Heart left ventricle (tissue), 16 donors: ENCODE measurements around the gene ZNF593OS. TPM values are rescaled to one million over a fixed set of nuclear protein-coding genes. Genes with fewer than 3 reads are reported as not detected.
A peak's percentile ranks its signal among the peaks of the same experiment; 100 is the strongest.

Experiments
- ATAC-seq, 4 donors: fragments of 200-7000 bp; cut with Tn5 transposase; one replicate each; pipeline ENCODE4 v1.9.1; 2020 to 2022; ENCODE audit warnings: moderate library complexity in 4 of 4, mild to moderate bottlenecking in 3 of 4, moderate number of reproducible peaks in 1 of 4
- DNase-seq, 5 donors: peaks; one replicate each; pipeline ENCODE4 v3.0.0-alpha.2; 2020
- H3K27ac ChIP-seq, 12 donors: fragments of 200-600 bp; sonication (generic) in 4 of 12; one replicate each; pipeline versions ENCODE4 v1.5.0 to v1.8.0; 2016 to 2022; ENCODE audit warnings: mild to moderate bottlenecking in 2 of 12
- H3K27me3 ChIP-seq, 9 donors: fragments of 200-600 bp; sonication (generic) in 2 of 9; one replicate each; pipeline versions ENCODE4 v1.5.1 to v1.8.0; 2016 to 2022; ENCODE audit warnings: mild to moderate bottlenecking in 3 of 9
- H3K36me3 ChIP-seq, 9 donors: fragments of 200-600 bp; sonication (generic) in 2 of 9; one replicate each; pipeline versions ENCODE4 v1.5.0 to v1.8.0; 2018 to 2022; ENCODE audit warnings: mild to moderate bottlenecking in 2 of 9
- H3K4me1 ChIP-seq, 12 donors: fragments of 200-600 bp; sonication (generic) in 4 of 12; one replicate each; pipeline versions ENCODE4 v1.5.0 to v1.8.0; 2016 to 2022; ENCODE audit warnings: mild to moderate bottlenecking in 3 of 12
- H3K4me3 ChIP-seq, 12 donors: fragments of 200-600 bp; sonication (generic) in 4 of 12; one replicate each; pipeline versions ENCODE4 v1.5.0 to v1.8.0; 2017 to 2022; ENCODE audit warnings: mild to moderate bottlenecking in 9 of 12, moderate library complexity in 4 of 12
- H3K9me3 ChIP-seq, 12 donors: fragments of 200-600 bp; sonication (generic) in 4 of 12; one replicate each; pipeline versions ENCODE4 v1.5.0 to v1.8.0; 2016 to 2022; ENCODE audit warnings: mild to moderate bottlenecking in 1 of 12
- CTCF ChIP-seq, 12 donors: fragments of 200-600 bp; sonication (generic) in 4 of 12; IDR thresholded peaks; one replicate each; pipeline versions ENCODE4 v1.5.0 to v1.8.0; 2018 to 2022; ENCODE audit warnings: antibody characterized with exemption in 12 of 12, mild to moderate bottlenecking in 5 of 12
- POLR2A ChIP-seq, 2 donors: fragments of 450-650 bp; IDR thresholded peaks; one replicate each; pipeline ENCODE4 v1.6.1; 2017; ENCODE audit warnings: antibody characterized with exemption in 2 of 2, mild to moderate bottlenecking in 2 of 2, moderate library complexity in 2 of 2
- WGBS, 4 donors: extraction: QIAGEN DNeasy Blood & Tissue Kit in 2 of 4; methylation state at CpG; one replicate each; pipeline versions ENCODE4 v1.1.5 to v1.1.7; 2013 to 2018; 5-methylcytosine and 5-hydroxymethylcytosine counted together
- intact Hi-C, 10 donors: fragments of 100-400 bp; cut with DNase I; formaldehyde crosslinking; loops; one replicate each; pipeline versions ENCODE4 v1.11.1 to v1.14.2; 2022
- polyA plus RNA-seq, 2 donors: library from polyadenylated mRNA; stranded (reverse); fragments of 200-250 nt; gene quantifications; one replicate each; pipeline ENCODE4 v1.2.3, GENCODE V29; 2013
- total RNA-seq, 9 donors: library from RNA; depleted of rRNA in 2 of 9; stranded (reverse); fragments of >200 nt in 2 of 9; fragmentation: NEBNext Ultra II Directional in 3 of 9; extraction: Animal tissue kit (Norgen Biotek cat#: 25700) in 3 of 9; gene quantifications; one replicate each; pipeline versions ENCODE4 v1.1.0 to v1.2.4, GENCODE V29; 2016 to 2023
- donor health status: ischemic (EF 13 %, LVEDD 7.1; RV severe dilation, severe dysfunction).
- donor health status: healthy with polysubstance abuse.
- donor health status: DM: no; HTN: yes; CAD: no.
- donor health status: DM: no; HTN: no; CAD: no.
- donor health status: ischemic (EF 25% LVEDD 6.9; RV normal size, moderate dysfunction).
- donor health status: ischemic (EF 25% LVEDD 5.7; RV mildly dilated, moderate dysfunction).
- donor health status: healthy.
- donor health status: DM: yes; HTN: yes; CAD: no.
- donor health status: ischemic (EF 35%, LVEDD 5.7; RV mildly dilated, moderate dysfunction).
- donor health status: nonischemic (EF 11% LVEDD 7.7; RV severe dilation, severe dysfunction).
- donor health status: DM: yes; HTN: yes; CAD: no.
- donor health status: PGD.
- donor health status: ischemic (EF 29% LVEDD 5.4; RV normal size, mild dysfunction).
- donor health status: nonischemic (EF 23%, LVEDD 6.1; RV moderate dilation, normal function).

The ZNF593OS gene
- total and polyA plus RNA-seq, 11 donors = not detected

GRCh38 chr1:26189331-26189730 is 17.7 kb upstream of the ZNF593OS start:
- ATAC-seq (peak in 1 of 4 donors; percentile 7), DNase-seq (no peak)
- no peaks in the 10 kb centered on the region for H3K36me3 ChIP-seq
- intact Hi-C loops = loop anchor here in 1 of 10 donors (10.0 kb wide), 1 partner anchor 135 kb away; no protein-coding TSS in a partner anchor
- 80 to 92% (median 84%) methylated on average over 6 of the region's 6 CpGs for WGBS, 4 donors
- H3K27ac ChIP-seq = no peak overlapping the region
- H3K4me1 ChIP-seq = no peaks in the 10 kb centered on the region
- H3K27me3 ChIP-seq = no peaks in the 10 kb centered on the region
- no peak for TF ChIP-seq CTCF (IDR thresholded peaks at IDR 0.05)
- no peak for TF ChIP-seq POLR2A (IDR thresholded peaks at IDR 0.05)
- H3K9me3 ChIP-seq = no peaks in the 10 kb centered on the region
- no peak overlapping the region for H3K4me3 ChIP-seq

- H3K27me3 ChIP-seq = no peaks in the 10 kb centered on the region
- DNase-seq (no peak), ATAC-seq (no peak)
- no peaks in the 10 kb centered on the region for H3K36me3 ChIP-seq
- no peaks in the 10 kb centered on the region for H3K4me1 ChIP-seq
- intact Hi-C loops = loop anchor here in 1 of 10 donors (10.0 kb wide), 1 partner anchor 136 kb away; no protein-coding TSS in a partner anchor
- WGBS, 4 donors = 88 to 97% (median 92%) methylated on average over 4 to 8 of the region's 8 CpGs
- TF ChIP-seq CTCF (IDR thresholded peaks at IDR 0.05) = no peak
- no peak for TF ChIP-seq POLR2A (IDR thresholded peaks at IDR 0.05)
- no peak overlapping the region for H3K4me3 ChIP-seq
- no peak overlapping the region for H3K27ac ChIP-seq
- no peaks in the 10 kb centered on the region for H3K9me3 ChIP-seq
Observed at GRCh38 chr1:26188477-26188876, 16.8 kb upstream of the ZNF593OS start.

GRCh38 chr1:26187882-26188281 is 16.2 kb upstream of the ZNF593OS start:
- no peak for TF ChIP-seq CTCF (IDR thresholded peaks at IDR 0.05)
- TF ChIP-seq POLR2A (IDR thresholded peaks at IDR 0.05) = no peak
- H3K4me1 ChIP-seq = no peaks in the 10 kb centered on the region
- H3K36me3 ChIP-seq = no peaks in the 10 kb centered on the region
- WGBS, 4 donors = 93 to 98% (median 94%) methylated on average over 5 to 6 of the region's 6 CpGs
- H3K27ac ChIP-seq = no peak overlapping the region
- H3K9me3 ChIP-seq = no peaks in the 10 kb centered on the region
- no peak for DNase-seq
- no peak overlapping the region for H3K4me3 ChIP-seq
- intact Hi-C loops = loop anchor here in 1 of 10 donors (10.0 kb wide), 1 partner anchor 137 kb away; no protein-coding TSS in a partner anchor
- no peaks in the 10 kb centered on the region for H3K27me3 ChIP-seq
- ATAC-seq = no peak

- 94 to 98% (median 97%) methylated on average over 18 to 21 of the region's 21 CpGs for WGBS, 4 donors
- no peak for TF ChIP-seq CTCF (IDR thresholded peaks at IDR 0.05)
- TF ChIP-seq POLR2A (IDR thresholded peaks at IDR 0.05) = no peak
- no peak for ATAC-seq
- no peaks in the 10 kb centered on the region for H3K27me3 ChIP-seq
- H3K9me3 ChIP-seq = no peaks in the 10 kb centered on the region
- H3K4me1 ChIP-seq = peaks cover 0 to 3% (median 0%) of the 10 kb centered on the region in 12 donors
- intact Hi-C loops = loop anchor here in 1 of 10 donors (10.0 kb wide), 1 partner anchor 140 kb away; no protein-coding TSS in a partner anchor
- no peak overlapping the region for H3K27ac ChIP-seq
- no peak overlapping the region for H3K4me3 ChIP-seq
- DNase-seq = no peak
- no peaks in the 10 kb centered on the region for H3K36me3 ChIP-seq
Observed at GRCh38 chr1:26184883-26185282, 13.3 kb upstream of the ZNF593OS start.
